IgD-negative memory B cell (primary cell): ENCODE measurements around the gene TRAPPC10. TPM values are rescaled to one million over a fixed set of nuclear protein-coding genes. Genes with fewer than 3 reads are reported as not detected.
"Not testable (repeated sequence)": the region's sequence is repeated elsewhere in the genome, so short reads cannot be mapped to it uniquely, and the experiment has no call there.

ENCODE experiments used
- H3K27ac Mint-ChIP-seq, 3 donors: one replicate each; pipeline ENCODE4 v1.8.0; 2020 to 2022; ENCODE audit warnings: mild to moderate bottlenecking in 3 of 3, mixed read lengths in 3 of 3, moderate library complexity in 1 of 3
- H3K27me3 Mint-ChIP-seq: one replicate; pipeline ENCODE4 v1.8.0; 2021; ENCODE audit warnings: mixed read lengths
- H3K36me3 Mint-ChIP-seq: one replicate; pipeline ENCODE4 v1.8.0; 2020; ENCODE audit warnings: mild to moderate bottlenecking, mixed read lengths
- H3K4me1 Mint-ChIP-seq, 3 donors: one replicate each; pipeline ENCODE4 v1.8.0; 2020 to 2022; ENCODE audit warnings: mixed read lengths in 3 of 3, mild to moderate bottlenecking in 1 of 3
- H3K4me3 Mint-ChIP-seq, 4 donors: one replicate each; pipeline ENCODE4 v1.8.0; 2020 to 2022; ENCODE audit warnings: mild to moderate bottlenecking in 4 of 4, mixed read lengths in 4 of 4, moderate library complexity in 3 of 4
- H3K9me3 Mint-ChIP-seq, 3 donors: one replicate each; pipeline ENCODE4 v1.8.0; 2020 to 2021; ENCODE audit warnings: mixed read lengths in 3 of 3, mild to moderate bottlenecking in 1 of 3
- polyA plus RNA-seq: library from polyadenylated mRNA; unstranded; fragments of 300-500 nt; fragmentation: Illumina TruSeq; gene quantifications from one replicate; pipeline ENCODE4 v1.2.3, GENCODE V29; 2021

The TRAPPC10 gene
- polyA plus RNA-seq, 1 donor from 2014 or later, result 17.9 TPM

GRCh38 chr21:44085491-44086321 lies 73.6 kb downstream of the TRAPPC10 start:
- Mint-ChIP-seq H3K4me3 (no peak overlapping the region), H3K27ac (peak overlapping the region; percentile 37 to 94 (median 81)), H3K27me3 (no peaks in the 10 kb centered on the region), H3K4me1 (peaks cover 16 to 30% (median 29%) of the 10 kb centered on the region in 3 donors), H3K36me3 (peaks cover 5% of the 10 kb centered on the region), H3K9me3 (no peaks in the 10 kb centered on the region)

- peaks cover 16 to 31% (median 27%) of the 10 kb centered on the region in 3 donors for H3K4me1 Mint-ChIP-seq
- no peaks in the 10 kb centered on the region for H3K27me3 Mint-ChIP-seq
- peaks cover 6% of the 10 kb centered on the region for H3K36me3 Mint-ChIP-seq
These were observed 74.7 kb downstream of the TRAPPC10 start for GRCh38 chr21:44086636-44087425.

GRCh38 chr21:44087426-44088400 lies 75.6 kb downstream of the TRAPPC10 start:
- no peaks in the 10 kb centered on the region for H3K9me3 Mint-ChIP-seq
- peak overlapping the region in 3 of 4 donors; percentile 48 to 75 (median 56) for H3K4me3 Mint-ChIP-seq
- peaks cover 9% of the 10 kb centered on the region for H3K36me3 Mint-ChIP-seq
- H3K27me3 Mint-ChIP-seq, result no peaks in the 10 kb centered on the region
- H3K4me1 Mint-ChIP-seq, result peaks cover 16 to 33% (median 29%) of the 10 kb centered on the region in 3 donors
- H3K27ac Mint-ChIP-seq, result peak overlapping the region; percentile 77 to 97 (median 96)

More at GRCh38 chr21:44086636-44087425, 74.7 kb downstream of the TRAPPC10 start:
- Mint-ChIP-seq H3K9me3 (no peaks in the 10 kb centered on the region), H3K4me3 (peak overlapping the region in 1 of 4 donors; percentile 47), H3K27ac (peak overlapping the region; percentile 37 to 96 (median 93))

GRCh38 chr21:44088401-44088780 lies 76.3 kb downstream of the TRAPPC10 start:
- Mint-ChIP-seq H3K9me3 (no peaks in the 10 kb centered on the region), H3K27ac (peak overlapping the region; percentile 77 to 97 (median 96)), H3K36me3 (peaks cover 9% of the 10 kb centered on the region), H3K27me3 (no peaks in the 10 kb centered on the region), H3K4me3 (peak overlapping the region in 1 of 4 donors; percentile 51), H3K4me1 (peaks cover 16 to 32% (median 25%) of the 10 kb centered on the region in 3 donors)

- Mint-ChIP-seq H3K9me3 (no peaks in the 10 kb centered on the region), H3K36me3 (peaks cover 14% of the 10 kb centered on the region), H3K27ac (peak overlapping the region; percentile 80 to 97 (median 96)), H3K27me3 (no peaks in the 10 kb centered on the region), H3K4me3 (peak overlapping the region; percentile 5 to 89 (median 34)), H3K4me1 (peaks cover 16 to 30% (median 29%) of the 10 kb centered on the region in 3 donors)
These were observed 77.1 kb downstream of the TRAPPC10 start for GRCh38 chr21:44089001-44089911.

- H3K9me3 Mint-ChIP-seq, result no peaks in the 10 kb centered on the region
- H3K27me3 Mint-ChIP-seq, result no peaks in the 10 kb centered on the region
- peaks cover 16 to 31% (median 30%) of the 10 kb centered on the region in 3 donors for H3K4me1 Mint-ChIP-seq
- peak overlapping the region; percentile 80 to 97 (median 96) for H3K27ac Mint-ChIP-seq
- H3K36me3 Mint-ChIP-seq, result peaks cover 11% of the 10 kb centered on the region
- H3K4me3 Mint-ChIP-seq, result peak overlapping the region; percentile 19 to 89 (median 73)
These were observed 78.2 kb downstream of the TRAPPC10 start for GRCh38 chr21:44090325-44090724.

GRCh38 chr21:44092211-44092610 lies 80.1 kb downstream of the TRAPPC10 start:
- peaks cover 11% of the 10 kb centered on the region for H3K36me3 Mint-ChIP-seq

GRCh38 chr21:44093761-44094160 lies 81.7 kb downstream of the TRAPPC10 start:
- Mint-ChIP-seq H3K27ac (no peak overlapping the region), H3K9me3 (no peaks in the 10 kb centered on the region), H3K4me1 (peaks cover 16 to 26% (median 21%) of the 10 kb centered on the region in 3 donors), H3K27me3 (no peaks in the 10 kb centered on the region), H3K36me3 (peaks cover 11% of the 10 kb centered on the region), H3K4me3 (no peak overlapping the region)

More at GRCh38 chr21:44092211-44092610, 80.1 kb downstream of the TRAPPC10 start:
- no peaks in the 10 kb centered on the region for H3K27me3 Mint-ChIP-seq
- peak overlapping the region in 1 of 4 donors; percentile 57 for H3K4me3 Mint-ChIP-seq
- H3K27ac Mint-ChIP-seq, result peak overlapping the region in 2 of 3 donors; percentile 11 to 61
- H3K4me1 Mint-ChIP-seq, result peaks cover 16 to 30% (median 30%) of the 10 kb centered on the region in 3 donors
- no peaks in the 10 kb centered on the region for H3K9me3 Mint-ChIP-seq

- Mint-ChIP-seq H3K27me3 (no peaks in the 10 kb centered on the region), H3K4me1 (peaks cover 8 to 18% (median 12%) of the 10 kb centered on the region in 3 donors), H3K36me3 (peaks cover 11% of the 10 kb centered on the region), H3K4me3 (peak overlapping the region in 1 of 4 donors; percentile 27), H3K27ac (no peak overlapping the region), H3K9me3 (no peaks in the 10 kb centered on the region)
These were observed 82.7 kb downstream of the TRAPPC10 start for GRCh38 chr21:44094832-44095231.

- not testable (repeated sequence) for H3K27ac Mint-ChIP-seq, H3K4me3 Mint-ChIP-seq, H3K27me3 Mint-ChIP-seq, H3K36me3 Mint-ChIP-seq, H3K9me3 Mint-ChIP-seq, H3K4me1 Mint-ChIP-seq
These were observed 86.4 kb downstream of the TRAPPC10 start for GRCh38 chr21:44098507-44098906.

- not testable (repeated sequence) for H3K36me3 Mint-ChIP-seq, H3K9me3 Mint-ChIP-seq, H3K27me3 Mint-ChIP-seq
These were observed 86.9 kb downstream of the TRAPPC10 start for GRCh38 chr21:44098964-44099363.

GRCh38 chr21:44107026-44107501 lies 95.0 kb downstream of the TRAPPC10 start, which contains the start of gene PWP2:
PWP2 (plus strand) TSS chr21:44107399; CDS start chr21:44107417, 18 bp downstream.
- not testable (repeated sequence) for H3K9me3 Mint-ChIP-seq, H3K27me3 Mint-ChIP-seq, H3K36me3 Mint-ChIP-seq, H3K4me1 Mint-ChIP-seq, H3K27ac Mint-ChIP-seq
- H3K4me3 Mint-ChIP-seq, result peak within 1 kb of the TSS in 3 of 4 donors; percentile 37 to 66 (median 60)

More at GRCh38 chr21:44098964-44099363, 86.9 kb downstream of the TRAPPC10 start:
- not testable (repeated sequence) for H3K4me3 Mint-ChIP-seq, H3K27ac Mint-ChIP-seq, H3K4me1 Mint-ChIP-seq

- not testable (repeated sequence) for H3K9me3 Mint-ChIP-seq, H3K4me3 Mint-ChIP-seq, H3K27ac Mint-ChIP-seq, H3K36me3 Mint-ChIP-seq, H3K27me3 Mint-ChIP-seq, H3K4me1 Mint-ChIP-seq
These were observed 95.5 kb downstream of the TRAPPC10 start for GRCh38 chr21:44107589-44107988.
